ENCODE measurements around the gene HSPB1. TPM values are rescaled to one million over a fixed set of nuclear protein-coding genes. Genes with fewer than 3 reads are reported as not detected.

The HSPB1 gene
- total RNA-seq, result 235 to 241 TPM (median 239 TPM) in 3 replicates

DNA sequence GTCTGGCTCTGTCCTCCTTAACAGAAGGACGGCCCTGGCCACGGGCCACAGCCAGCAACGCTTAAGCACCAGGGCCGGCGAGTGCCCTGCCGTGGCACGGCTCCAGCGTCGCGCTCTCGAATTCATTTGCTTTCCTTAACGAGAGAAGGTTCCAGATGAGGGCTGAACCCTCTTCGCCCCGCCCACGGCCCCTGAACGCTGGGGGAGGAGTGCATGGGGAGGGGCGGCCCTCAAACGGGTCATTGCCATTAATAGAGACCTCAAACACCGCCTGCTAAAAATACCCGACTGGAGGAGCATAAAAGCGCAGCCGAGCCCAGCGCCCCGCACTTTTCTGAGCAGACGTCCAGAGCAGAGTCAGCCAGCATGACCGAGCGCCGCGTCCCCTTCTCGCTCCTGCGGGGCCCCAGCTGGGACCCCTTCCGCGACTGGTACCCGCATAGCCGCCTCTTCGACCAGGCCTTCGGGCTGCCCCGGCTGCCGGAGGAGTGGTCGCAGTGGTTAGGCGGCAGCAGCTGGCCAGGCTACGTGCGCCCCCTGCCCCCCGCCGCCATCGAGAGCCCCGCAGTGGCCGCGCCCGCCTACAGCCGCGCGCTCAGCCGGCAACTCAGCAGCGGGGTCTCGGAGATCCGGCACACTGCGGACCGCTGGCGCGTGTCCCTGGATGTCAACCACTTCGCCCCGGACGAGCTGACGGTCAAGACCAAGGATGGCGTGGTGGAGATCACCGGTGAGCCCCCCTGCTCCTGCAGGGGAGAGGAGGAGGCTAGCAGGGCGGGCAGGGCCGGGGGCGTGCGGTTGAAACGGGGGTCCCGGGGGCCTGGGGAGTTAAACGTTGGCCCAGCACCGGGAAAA, at the start of gene HSPB1:
HSPB1 (plus strand) TSS at position 327 of the 855 bp plus-strand sequence; CDS start at position 367, 40 bp downstream.
- TF ChIP-seq, protein P1, sequence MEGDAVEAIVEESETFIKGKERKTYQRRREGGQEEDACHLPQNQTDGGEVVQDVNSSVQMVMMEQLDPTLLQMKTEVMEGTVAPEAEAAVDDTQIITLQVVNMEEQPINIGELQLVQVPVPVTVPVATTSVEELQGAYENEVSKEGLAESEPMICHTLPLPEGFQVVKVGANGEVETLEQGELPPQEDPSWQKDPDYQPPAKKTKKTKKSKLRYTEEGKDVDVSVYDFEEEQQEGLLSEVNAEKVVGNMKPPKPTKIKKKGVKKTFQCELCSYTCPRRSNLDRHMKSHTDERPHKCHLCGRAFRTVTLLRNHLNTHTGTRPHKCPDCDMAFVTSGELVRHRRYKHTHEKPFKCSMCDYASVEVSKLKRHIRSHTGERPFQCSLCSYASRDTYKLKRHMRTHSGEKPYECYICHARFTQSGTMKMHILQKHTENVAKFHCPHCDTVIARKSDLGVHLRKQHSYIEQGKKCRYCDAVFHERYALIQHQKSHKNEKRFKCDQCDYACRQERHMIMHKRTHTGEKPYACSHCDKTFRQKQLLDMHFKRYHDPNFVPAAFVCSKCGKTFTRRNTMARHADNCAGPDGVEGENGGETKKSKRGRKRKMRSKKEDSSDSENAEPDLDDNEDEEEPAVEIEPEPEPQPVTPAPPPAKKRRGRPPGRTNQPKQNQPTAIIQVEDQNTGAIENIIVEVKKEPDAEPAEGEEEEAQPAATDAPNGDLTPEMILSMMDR (IDR thresholded peaks at IDR 0.05; ENCODE audit: unreplicated experiment), result no peak
- Mint-ChIP-seq H3K27me3 (ENCODE audit: low read depth) (no peaks in the 10 kb centered on the region), H3K27ac (peak within 1 kb of the TSS; percentile 98), H3K9me3 (no peaks in the 10 kb centered on the region), H3K36me3 (no peaks in the 10 kb centered on the region), H3K4me1 (peaks cover 28% of the 10 kb centered on the region), H3K4me3 (peak within 1 kb of the TSS; percentile 89)
- DNase-seq (ENCODE audit: low spot score in 2 of 2, unreplicated experiment in 2 of 2), result peak in 1 of 2 experiments; percentile 74

DNA sequence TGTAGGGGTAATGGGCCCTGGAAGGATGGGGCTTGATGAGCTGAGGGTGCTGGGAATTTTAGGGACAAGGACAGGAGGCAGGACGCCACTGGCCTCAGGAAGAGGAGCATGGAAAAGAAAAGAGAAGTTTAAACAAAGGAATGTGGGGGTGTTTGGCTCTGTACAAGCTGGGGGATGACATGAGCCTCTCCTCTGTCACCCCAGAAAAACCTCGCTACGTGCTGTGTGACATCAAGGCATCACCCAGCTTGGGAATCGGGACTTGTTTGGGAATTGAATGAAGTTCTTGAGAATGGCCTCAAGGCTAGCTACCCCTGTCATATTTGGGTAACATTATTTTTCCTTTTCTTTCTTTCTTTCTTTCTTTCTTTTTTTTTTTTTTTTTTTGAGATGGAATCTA, 47.7 kb upstream of the HSPB1 start:
- TF ChIP-seq, protein P1 (IDR thresholded peaks at IDR 0.05; ENCODE audit: unreplicated experiment), result no peak
- H3K4me3 Mint-ChIP-seq, result no peak overlapping the region
- no peak overlapping the region for H3K27ac Mint-ChIP-seq
- H3K27me3 Mint-ChIP-seq (ENCODE audit: low read depth), result peaks cover 6% of the 10 kb centered on the region
- peaks cover 13% of the 10 kb centered on the region for H3K4me1 Mint-ChIP-seq
- no peak for DNase-seq (ENCODE audit: low spot score in 2 of 2, unreplicated experiment in 2 of 2)
- H3K9me3 Mint-ChIP-seq, result no peaks in the 10 kb centered on the region
- H3K36me3 Mint-ChIP-seq, result no peaks in the 10 kb centered on the region

DNA sequence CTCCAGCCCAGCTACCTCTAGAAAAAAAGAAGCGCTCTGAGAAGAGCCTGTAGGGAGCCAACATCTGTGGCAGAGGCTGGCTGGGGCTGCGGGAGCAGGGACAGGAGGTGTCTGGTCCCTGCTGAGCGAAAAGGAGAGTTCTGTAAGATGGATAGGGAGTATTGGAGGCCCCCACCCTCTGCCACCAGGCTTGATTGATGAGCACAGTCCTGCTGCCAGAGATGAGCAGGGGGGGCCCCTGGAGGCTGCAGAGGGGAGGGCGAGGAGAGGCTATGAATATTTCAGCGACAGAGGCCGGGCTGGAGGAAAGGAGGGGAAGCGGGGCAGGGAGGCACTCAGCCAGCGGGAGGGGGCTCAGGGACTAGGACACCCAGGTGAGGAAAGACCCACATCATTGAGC, 44.5 kb upstream of the HSPB1 start:
- peak overlapping the region; percentile 34 for H3K4me3 Mint-ChIP-seq
- no peaks in the 10 kb centered on the region for H3K36me3 Mint-ChIP-seq
- peaks cover 12% of the 10 kb centered on the region for H3K4me1 Mint-ChIP-seq
- DNase-seq (ENCODE audit: low spot score in 2 of 2, unreplicated experiment in 2 of 2), result no peak
- H3K27me3 Mint-ChIP-seq (ENCODE audit: low read depth), result peaks cover 8% of the 10 kb centered on the region
- TF ChIP-seq, protein P1 (IDR thresholded peaks at IDR 0.05; ENCODE audit: unreplicated experiment), result no peak
- H3K9me3 Mint-ChIP-seq, result no peaks in the 10 kb centered on the region
- H3K27ac Mint-ChIP-seq, result no peak overlapping the region

DNA sequence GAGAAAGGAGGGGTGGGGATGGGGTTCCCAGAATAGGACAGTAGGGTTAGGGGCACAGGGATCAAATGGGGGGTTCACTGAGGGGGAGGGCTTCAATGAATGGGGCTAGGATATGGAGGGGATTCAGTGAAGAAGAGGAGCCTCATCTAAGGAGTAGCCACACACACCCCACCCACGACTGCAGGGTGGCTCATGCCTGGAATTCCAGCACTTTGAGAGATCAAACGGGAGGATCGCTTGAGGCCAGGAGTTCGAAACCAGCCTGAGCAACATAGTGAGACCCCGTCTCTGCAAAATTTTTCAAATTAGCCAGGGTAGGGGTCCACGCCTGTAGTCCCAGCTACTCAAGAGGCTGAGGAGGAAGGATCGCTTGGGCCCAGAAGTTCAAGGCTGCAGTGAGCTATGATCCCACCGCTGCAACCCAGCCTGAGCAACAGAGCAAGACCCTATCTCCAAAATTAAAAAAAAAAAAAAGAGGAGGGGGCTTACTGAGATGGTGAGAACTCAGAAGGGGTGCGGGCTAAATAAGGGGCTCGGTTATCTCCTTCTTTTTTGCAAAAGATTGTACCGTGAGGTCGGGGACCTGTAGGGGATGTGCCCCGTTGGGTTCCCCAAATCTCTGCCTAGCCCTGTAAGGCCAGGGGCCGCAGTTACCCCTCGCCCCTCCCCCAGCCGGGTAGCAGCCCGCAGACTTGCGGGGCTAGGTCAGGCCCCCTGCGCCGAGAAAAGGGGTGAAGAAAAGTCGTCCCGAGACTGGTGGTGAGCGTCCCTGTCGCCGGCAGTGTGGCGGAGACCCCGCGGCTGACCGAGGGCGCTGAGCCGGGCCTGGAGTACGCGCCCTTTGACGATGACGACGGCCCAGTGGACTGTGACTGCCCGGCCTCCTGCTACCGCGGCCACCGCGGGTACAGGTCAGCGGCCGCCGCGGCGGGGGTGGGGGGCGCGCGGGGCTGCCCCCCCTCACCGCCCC, 43.1 kb upstream of the HSPB1 start:
- H3K27ac Mint-ChIP-seq, result peak overlapping the region; percentile 16
- peaks cover 12% of the 10 kb centered on the region for H3K4me1 Mint-ChIP-seq
- TF ChIP-seq, protein P1 (IDR thresholded peaks at IDR 0.05; ENCODE audit: unreplicated experiment), result no peak
- no peaks in the 10 kb centered on the region for H3K36me3 Mint-ChIP-seq
- H3K9me3 Mint-ChIP-seq, result no peaks in the 10 kb centered on the region
- no peak for DNase-seq (ENCODE audit: low spot score in 2 of 2, unreplicated experiment in 2 of 2)
- peak overlapping the region; percentile 65 for H3K4me3 Mint-ChIP-seq
- peaks cover 8% of the 10 kb centered on the region for H3K27me3 Mint-ChIP-seq (ENCODE audit: low read depth)

DNA sequence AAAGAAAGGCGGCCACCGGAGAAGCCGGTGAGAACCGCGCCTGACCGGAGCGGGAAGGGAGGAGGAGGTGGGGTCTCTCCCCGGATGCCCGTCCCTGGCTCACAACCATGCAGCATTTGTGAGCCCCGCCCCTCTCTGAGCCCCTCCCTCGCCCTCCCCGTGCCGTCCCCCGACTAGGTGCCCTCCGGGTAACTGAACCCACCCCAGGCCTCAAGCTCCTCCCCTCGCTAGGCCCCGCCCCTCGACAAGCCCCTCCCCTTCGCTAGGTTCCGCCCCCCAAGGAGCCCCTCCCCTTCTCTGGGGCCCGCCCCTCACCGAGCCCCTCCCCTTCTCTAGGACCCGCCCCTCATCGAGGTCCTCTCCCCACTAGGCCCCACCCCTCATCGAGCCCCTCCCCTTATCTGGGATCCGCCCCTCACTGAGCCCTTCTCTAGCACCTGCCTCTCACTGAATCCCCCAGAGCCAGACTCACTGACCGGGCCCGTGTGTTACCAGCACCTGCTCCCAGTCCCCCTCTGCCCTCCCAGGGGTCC, 42.2 kb upstream of the HSPB1 start:
- peaks cover 12% of the 10 kb centered on the region for H3K4me1 Mint-ChIP-seq
- H3K9me3 Mint-ChIP-seq, result no peaks in the 10 kb centered on the region
- peak overlapping the region; percentile 65 for H3K4me3 Mint-ChIP-seq
- H3K27me3 Mint-ChIP-seq (ENCODE audit: low read depth), result peaks cover 8% of the 10 kb centered on the region
- peak; percentile 69 to 70 for DNase-seq (ENCODE audit: low spot score in 2 of 2, unreplicated experiment in 2 of 2)
- H3K36me3 Mint-ChIP-seq, result no peaks in the 10 kb centered on the region
- TF ChIP-seq, protein P1 (IDR thresholded peaks at IDR 0.05; ENCODE audit: unreplicated experiment), result no peak
- H3K27ac Mint-ChIP-seq, result no peak overlapping the region

Measured in mesothelial cell of epicardium (in vitro differentiated cells).